DND-41 (cell line): ENCODE measurements around the gene LGALS8.

Experiments
- ATAC-seq: fragments of 200-7000 bp; cut with Tn5 transposase; 3 replicates; pipeline ENCODE4 v1.9.1; 2021; ENCODE audit warnings: low read depth; ENCODE audit not compliant: insufficient read depth
- DNase-seq: peaks from one replicate; pipeline ENCODE4 v3.0.0-alpha.2; 2020
- H2AFZ ChIP-seq: 2 replicates; pipeline ENCODE4 v1.6.0; 2012; ENCODE audit warnings: low read depth, low read length
- H3K27ac ChIP-seq: 2 replicates; pipeline ENCODE4 v1.5.1; 2012; ENCODE audit warnings: low read length, inconsistent platforms
- H3K27me3 ChIP-seq: fragments of 200-600 bp; sonication (generic); 2 replicates; pipeline ENCODE4 v1.6.0; 2012; ENCODE audit warnings: low read length, mild to moderate bottlenecking, inconsistent platforms; ENCODE audit not compliant: insufficient read depth, poor library complexity
- H3K36me3 ChIP-seq: 2 replicates; pipeline ENCODE4 v1.5.1; 2012; ENCODE audit warnings: low read length, inconsistent platforms; ENCODE audit not compliant: insufficient read depth
- H3K4me1 ChIP-seq: 2 replicates; pipeline ENCODE4 v1.5.1; 2012; ENCODE audit warnings: mild to moderate bottlenecking, low read length; ENCODE audit not compliant: insufficient read depth
- H3K4me2 ChIP-seq: 2 replicates; pipeline ENCODE4 v1.6.0; 2012; ENCODE audit warnings: mild to moderate bottlenecking, moderate library complexity, low read length, inconsistent platforms; ENCODE audit not compliant: insufficient read depth
- H3K4me3 ChIP-seq, 2 experiments: fragments of 200-600 bp in 1 of 2; shearing (Covaris generic) in 1 of 2; 2 replicates each; pipeline ENCODE4 v1.5.1; 2012 to 2016; ENCODE audit warnings: inconsistent platforms in 2 of 2, low read length in 2 of 2, mild to moderate bottlenecking in 2 of 2, low read depth in 1 of 2, moderate library complexity in 1 of 2
- H3K79me2 ChIP-seq: 2 replicates; pipeline ENCODE4 v1.6.0; 2012; ENCODE audit warnings: low read length, inconsistent platforms; ENCODE audit not compliant: insufficient read depth
- H3K9ac ChIP-seq: 2 replicates; pipeline ENCODE4 v1.6.0; 2012; ENCODE audit warnings: low read depth, mild to moderate bottlenecking, inconsistent platforms, low read length, moderate library complexity
- H3K9me3 ChIP-seq: 2 replicates; pipeline ENCODE4 v1.5.1; 2012; ENCODE audit warnings: low read length, moderate library complexity, mild to moderate bottlenecking, inconsistent platforms; ENCODE audit not compliant: insufficient read depth, severe bottlenecking
- H4K20me1 ChIP-seq: 2 replicates; pipeline ENCODE4 v1.6.0; 2012; ENCODE audit warnings: low read length; ENCODE audit not compliant: insufficient read depth
- EZH2 ChIP-seq: IDR thresholded peaks from 3 replicates; pipeline ENCODE4 v1.6.1; 2012; ENCODE audit warnings: borderline replicate concordance, low read depth, mild to moderate bottlenecking, moderate library complexity, low read length, inconsistent platforms; ENCODE audit not compliant: severe bottlenecking
- TF ChIP-seq, protein P1 (sequence below): IDR thresholded peaks from 2 replicates; pipeline ENCODE4 v1.5.1; 2012; ENCODE audit warnings: borderline replicate concordance, low read length, moderate library complexity, mild to moderate bottlenecking; ENCODE audit not compliant: poor library complexity, severe bottlenecking; ENCODE audit errors: extremely low read depth

Gene LGALS8

DNA sequence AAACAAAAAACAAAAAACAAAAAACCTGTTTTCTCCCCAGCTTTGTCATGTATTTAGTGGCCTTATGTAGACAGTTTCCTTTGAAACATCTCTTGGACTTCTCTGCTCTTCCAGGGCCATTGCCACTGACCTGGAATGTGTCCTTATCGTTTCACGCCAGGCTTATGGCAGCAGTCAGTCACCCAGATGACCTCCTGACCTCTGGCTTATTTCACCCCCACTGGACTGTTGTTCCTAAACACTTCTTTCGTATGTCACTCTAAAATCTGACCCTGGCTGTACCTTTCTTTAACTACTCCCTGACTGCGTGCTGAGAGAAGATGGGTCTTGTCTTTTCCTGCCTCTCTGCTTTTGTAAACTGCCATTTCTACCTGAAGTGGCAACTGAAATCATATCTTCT, 9.1 kb downstream of the LGALS8 start:
- no peaks in the 10 kb centered on the region for H3K4me1 ChIP-seq
- no peaks in the 10 kb centered on the region for H3K9me3 ChIP-seq
- H3K36me3 ChIP-seq, result peaks cover 42% of the 10 kb centered on the region
- no peak overlapping the region for H3K27ac ChIP-seq
- no peak overlapping the region for H3K4me3 ChIP-seq
- H2AFZ ChIP-seq, result no peak overlapping the region
- no peaks in the 10 kb centered on the region for H3K27me3 ChIP-seq
- no peak for ATAC-seq
- H4K20me1 ChIP-seq, result peaks cover 9% of the 10 kb centered on the region
- H3K4me2 ChIP-seq, result no peak overlapping the region
- no peak for DNase-seq
- H3K79me2 ChIP-seq, result peaks cover 10% of the 10 kb centered on the region
- no peak for TF ChIP-seq EZH2
- TF ChIP-seq, protein P1, sequence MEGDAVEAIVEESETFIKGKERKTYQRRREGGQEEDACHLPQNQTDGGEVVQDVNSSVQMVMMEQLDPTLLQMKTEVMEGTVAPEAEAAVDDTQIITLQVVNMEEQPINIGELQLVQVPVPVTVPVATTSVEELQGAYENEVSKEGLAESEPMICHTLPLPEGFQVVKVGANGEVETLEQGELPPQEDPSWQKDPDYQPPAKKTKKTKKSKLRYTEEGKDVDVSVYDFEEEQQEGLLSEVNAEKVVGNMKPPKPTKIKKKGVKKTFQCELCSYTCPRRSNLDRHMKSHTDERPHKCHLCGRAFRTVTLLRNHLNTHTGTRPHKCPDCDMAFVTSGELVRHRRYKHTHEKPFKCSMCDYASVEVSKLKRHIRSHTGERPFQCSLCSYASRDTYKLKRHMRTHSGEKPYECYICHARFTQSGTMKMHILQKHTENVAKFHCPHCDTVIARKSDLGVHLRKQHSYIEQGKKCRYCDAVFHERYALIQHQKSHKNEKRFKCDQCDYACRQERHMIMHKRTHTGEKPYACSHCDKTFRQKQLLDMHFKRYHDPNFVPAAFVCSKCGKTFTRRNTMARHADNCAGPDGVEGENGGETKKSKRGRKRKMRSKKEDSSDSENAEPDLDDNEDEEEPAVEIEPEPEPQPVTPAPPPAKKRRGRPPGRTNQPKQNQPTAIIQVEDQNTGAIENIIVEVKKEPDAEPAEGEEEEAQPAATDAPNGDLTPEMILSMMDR, result no peak
- H3K9ac ChIP-seq, result no peak overlapping the region

DNA sequence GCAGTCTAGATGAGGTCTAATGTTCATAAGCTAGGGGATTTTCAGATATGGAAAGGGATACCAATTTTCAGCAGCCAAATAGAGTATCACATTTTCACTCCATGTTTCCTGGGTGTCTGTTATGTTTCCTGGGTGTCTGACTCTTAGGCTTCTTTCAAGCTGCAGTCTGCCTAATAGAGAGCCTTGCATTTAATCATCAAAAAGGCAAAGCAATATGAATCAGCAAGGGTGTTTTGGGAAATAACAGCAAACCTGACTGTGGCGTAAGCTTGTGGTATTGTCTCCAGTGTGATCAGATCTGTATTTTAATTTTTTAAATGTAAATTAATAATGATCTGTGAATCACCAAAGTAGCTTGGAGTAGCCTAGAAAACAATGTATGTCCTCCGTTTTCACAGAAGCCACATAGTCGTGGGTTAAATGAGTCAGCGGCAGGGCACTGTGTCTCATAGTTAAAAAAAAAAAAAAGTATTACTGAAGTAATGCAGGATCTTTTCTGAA, 10.4 kb downstream of the LGALS8 start:
- Histone ChIP-seq H3K9me3 (no peaks in the 10 kb centered on the region), H3K27me3 (no peaks in the 10 kb centered on the region), H3K27ac (no peak overlapping the region), H3K9ac (no peak overlapping the region), H3K4me1 (no peaks in the 10 kb centered on the region), H3K79me2 (peaks cover 10% of the 10 kb centered on the region), H3K4me3 (no peak overlapping the region), H2AFZ (no peak overlapping the region), H3K4me2 (no peak overlapping the region), H4K20me1 (peaks cover 9% of the 10 kb centered on the region), H3K36me3 (peaks cover 53% of the 10 kb centered on the region)
- no peak for DNase-seq
- no peak for ATAC-seq
- TF ChIP-seq EZH2, result no peak
- TF ChIP-seq, protein P1, result no peak

DNA sequence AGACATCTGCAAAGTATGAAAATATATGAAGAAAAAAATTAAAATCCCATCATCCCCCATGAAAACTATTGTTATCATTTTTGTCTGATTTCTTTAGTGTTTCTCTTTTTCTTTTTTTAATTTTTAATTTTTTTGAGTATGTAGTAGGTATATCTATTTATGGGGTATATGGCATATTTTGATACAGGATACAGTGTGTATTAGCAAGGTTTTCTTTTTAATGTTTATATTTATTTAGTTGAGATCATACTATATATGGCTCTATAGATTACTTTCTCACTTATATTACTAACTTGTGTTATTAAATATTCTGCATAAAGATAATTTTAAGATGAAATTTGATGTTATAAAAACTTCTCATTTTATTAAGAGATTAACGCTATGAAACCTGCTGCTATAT, 11.4 kb downstream of the LGALS8 start:
- H4K20me1 ChIP-seq, result peaks cover 9% of the 10 kb centered on the region
- H3K79me2 ChIP-seq, result peaks cover 10% of the 10 kb centered on the region
- TF ChIP-seq, protein P1, result no peak
- no peak for TF ChIP-seq EZH2
- no peak overlapping the region for H3K27ac ChIP-seq
- H3K4me1 ChIP-seq, result no peaks in the 10 kb centered on the region
- DNase-seq (no peak), ATAC-seq (no peak)
- H2AFZ ChIP-seq, result no peak overlapping the region
- no peaks in the 10 kb centered on the region for H3K27me3 ChIP-seq
- no peaks in the 10 kb centered on the region for H3K9me3 ChIP-seq
- H3K4me2 ChIP-seq, result no peak overlapping the region
- H3K36me3 ChIP-seq, result peaks cover 62% of the 10 kb centered on the region
- H3K4me3 ChIP-seq, result no peak overlapping the region
- no peak overlapping the region for H3K9ac ChIP-seq
